HEK293 (cell line): ENCODE data around the gene SLC9C1.

Experiments used
- CTCF ChIA-PET: fragments of 350-600 bp; formaldehyde crosslinking; extraction: SDS; loops from one replicate; lab custom pipeline; 2021; ENCODE audit warnings: antibody characterized with exemption; lab: Yijun Ruan, JAX
- POLR2A ChIA-PET: fragments of 300-600 bp; formaldehyde crosslinking; extraction: SDS; loops from one replicate; lab custom pipeline; 2020; ENCODE audit warnings: antibody characterized with exemption, inconsistent platforms; lab: Yijun Ruan, JAX
- H3K27ac ChIP-seq: fragments of 200-500 bp; sonication (Bioruptor generic); 2 replicates; pipeline ENCODE4 v1.5.1; 2014; ENCODE audit warnings: low read depth, low read length, control low read depth, inconsistent platforms; ENCODE audit errors: extremely low read depth
- H3K36me3 ChIP-seq, 2 experiments: fragments of 200-500 bp in 1 of 2; sonication (Bioruptor generic) in 1 of 2; 1 replicate in 1 of 2; 2 replicates in 1 of 2; pipeline ENCODE4 v1.5.1; 2014 to 2017; ENCODE audit warnings: inconsistent platforms in 2 of 2, low read length in 2 of 2; ENCODE audit not compliant: control insufficient read depth in 2 of 2, insufficient read depth in 1 of 2
- H3K4me1 ChIP-seq: fragments of 200-500 bp; sonication (Bioruptor generic); 2 replicates; pipeline ENCODE4 v1.5.1; 2014; ENCODE audit warnings: mild to moderate bottlenecking, low read length, inconsistent platforms; ENCODE audit not compliant: control insufficient read depth, insufficient read depth
- H3K4me3 ChIP-seq: 2 replicates; pipeline ENCODE4 v1.5.1; 2011; ENCODE audit warnings: low read depth, mild to moderate bottlenecking, control low read depth, low read length, moderate library complexity
- H3K9me3 ChIP-seq: fragments of 200-500 bp; sonication (Bioruptor generic); 2 replicates; pipeline ENCODE4 v1.5.1; 2014; ENCODE audit warnings: low read depth, low read length, inconsistent platforms; ENCODE audit not compliant: control insufficient read depth, insufficient read depth
- HOXA7 ChIP-seq: sonication (generic); formaldehyde crosslinking; IDR thresholded peaks from 2 replicates; pipeline ENCODE4 v1.8.1; 2022; ENCODE audit warnings: missing genetic modification reagents, borderline replicate concordance
- KLF16 ChIP-seq: fragments of 450-650 bp; formaldehyde crosslinking; IDR thresholded peaks from 2 replicates; pipeline ENCODE4 v1.5.1; 2017; ENCODE audit warnings: missing biosample characterization, missing genetic modification characterization
- SP2 ChIP-seq: fragments of 450-650 bp; formaldehyde crosslinking; IDR thresholded peaks from 2 replicates; pipeline ENCODE4 v1.5.1; 2016; ENCODE audit warnings: missing biosample characterization, missing genetic modification characterization
- YY2 ChIP-seq: fragments of 450-650 bp; formaldehyde crosslinking; IDR thresholded peaks from 2 replicates; pipeline ENCODE4 v1.5.1; 2016; ENCODE audit warnings: missing biosample characterization, missing genetic modification characterization
- ZNF221 ChIP-seq: fragments of 450-650 bp; formaldehyde crosslinking; IDR thresholded peaks from 2 replicates; pipeline ENCODE4 v1.5.1; 2017; ENCODE audit warnings: missing biosample characterization, missing genetic modification characterization, borderline replicate concordance
- ZNF274 ChIP-seq, 2 experiments: fragments of 200-500 bp in 1 of 2; fragments of 450-650 bp in 1 of 2; sonication (Bioruptor generic) in 1 of 2; formaldehyde crosslinking in 1 of 2; IDR thresholded peaks; 2 replicates each; pipeline versions ENCODE4 v1.5.1 to v1.6.1; 2014 to 2016; ENCODE audit warnings: borderline replicate concordance in 1 of 2, inconsistent platforms in 1 of 2, low read length in 1 of 2, missing biosample characterization in 1 of 2, missing genetic modification characterization in 1 of 2
- ZNF433 ChIP-seq: fragments of 450-650 bp; formaldehyde crosslinking; IDR thresholded peaks from 2 replicates; pipeline ENCODE4 v1.5.1; 2016; ENCODE audit warnings: missing biosample characterization, missing genetic modification characterization, low read depth
- ZNF529 ChIP-seq: fragments of 450-650 bp; formaldehyde crosslinking; IDR thresholded peaks from 2 replicates; pipeline ENCODE4 v1.5.1; 2017; ENCODE audit warnings: missing genetic modification characterization, missing biosample characterization; ENCODE audit not compliant: insufficient replicate concordance
- ZNF555 ChIP-seq: fragments of 450-650 bp; formaldehyde crosslinking; conservative IDR thresholded peaks from 2 replicates; pipeline ENCODE4 v1.5.1; 2017; ENCODE audit warnings: missing biosample characterization, mild to moderate bottlenecking, missing genetic modification characterization, inconsistent platforms
- ZNF561 ChIP-seq: fragments of 450-650 bp; IDR thresholded peaks from 2 replicates; pipeline ENCODE4 v1.5.1; 2018; ENCODE audit warnings: missing biosample characterization, missing genetic modification characterization, borderline replicate concordance
- ZNF776 ChIP-seq: fragments of 450-650 bp; formaldehyde crosslinking; IDR thresholded peaks from 2 replicates; pipeline ENCODE4 v1.5.0; 2017; ENCODE audit warnings: missing biosample characterization, missing genetic modification characterization, borderline replicate concordance
- ZNF792 ChIP-seq: fragments of 450-650 bp; formaldehyde crosslinking; IDR thresholded peaks from 2 replicates; pipeline ENCODE4 v1.5.1; 2016; ENCODE audit warnings: missing biosample characterization, missing genetic modification characterization
- TF ChIP-seq, protein P1 (sequence below): fragments of 450-650 bp; formaldehyde crosslinking; IDR thresholded peaks from 2 replicates; pipeline ENCODE4 v1.5.1; 2016; ENCODE audit warnings: missing biosample characterization, missing genetic modification characterization
- TF ChIP-seq, protein P2 (sequence below): fragments of 450-650 bp; formaldehyde crosslinking; IDR thresholded peaks from 2 replicates; pipeline ENCODE4 v1.5.1; 2016; ENCODE audit warnings: missing biosample characterization, missing genetic modification characterization, low read depth
- TF ChIP-seq, protein P3 (sequence below): fragments of 450-650 bp; formaldehyde crosslinking; IDR thresholded peaks from 2 replicates; pipeline ENCODE4 v1.5.1; 2016; ENCODE audit warnings: missing biosample characterization, missing genetic modification characterization
- TF ChIP-seq, protein P4 (sequence below): fragments of 450-650 bp; formaldehyde crosslinking; optimal IDR thresholded peaks from 2 replicates; pipeline ENCODE3; 2016; ENCODE audit warnings: missing biosample characterization, mild to moderate bottlenecking, missing genetic modification characterization

SLC9C1 gene

DNA sequence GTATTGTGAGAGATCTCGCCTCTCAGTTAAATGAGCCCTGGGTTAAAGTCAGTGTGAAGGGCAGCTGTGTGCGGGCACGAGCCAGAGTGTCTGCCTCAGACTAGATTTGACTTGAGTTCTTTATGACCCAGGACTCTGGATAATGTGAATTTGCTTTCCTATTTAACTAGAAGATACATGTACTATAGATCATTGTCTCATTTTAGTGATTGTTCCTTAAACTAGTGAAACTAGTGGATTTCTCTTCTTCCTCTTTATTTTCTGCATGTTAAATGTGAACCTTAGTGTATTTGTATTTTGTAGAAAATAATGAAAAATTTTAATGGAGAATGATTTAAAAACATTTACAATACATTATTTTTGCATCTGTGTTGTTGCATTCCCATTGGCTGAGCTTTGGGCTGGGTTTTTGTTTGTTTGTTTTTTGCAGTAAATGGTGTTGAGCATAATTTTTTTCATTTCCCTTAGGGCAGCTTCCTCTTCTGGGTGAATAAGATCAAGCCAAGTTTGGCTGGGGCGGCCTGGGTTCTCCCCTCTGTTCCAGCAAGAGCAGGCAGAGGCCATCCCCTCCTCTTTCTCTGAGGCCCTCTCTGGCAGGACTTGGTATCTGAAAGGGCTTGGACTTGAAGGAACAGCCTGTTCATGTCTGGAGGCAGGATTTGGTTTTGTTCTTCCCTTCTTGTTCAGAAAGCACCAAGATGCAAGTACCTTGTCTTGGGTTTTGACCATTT is 176.0 kb downstream of the SLC9C1 start:
- TF ChIP-seq ZNF274 (IDR thresholded peaks at IDR 0.05; ENCODE audit: low read length) = no peak
- TF ChIP-seq ZNF274 (tag by site-specific recombination; IDR thresholded peaks at IDR 0.05; ENCODE audit: borderline replicate concordance) = no peak
- POLR2A ChIA-PET = no interaction called here
- Histone ChIP-seq H3K9me3 (no peaks in the 10 kb centered on the region), H3K27ac (no peak overlapping the region), H3K4me3 (no peak overlapping the region), H3K4me1 (no peaks in the 10 kb centered on the region), H3K36me3 (peaks cover 0 to 56% of the 10 kb centered on the region in 2 experiments; a peak in 1 of 3 replicates)
- CTCF ChIA-PET = interaction anchor here (0.5 kb wide), 1 partner anchor 208 kb away, joined by 3 read pairs; no protein-coding TSS in a partner anchor

DNA sequence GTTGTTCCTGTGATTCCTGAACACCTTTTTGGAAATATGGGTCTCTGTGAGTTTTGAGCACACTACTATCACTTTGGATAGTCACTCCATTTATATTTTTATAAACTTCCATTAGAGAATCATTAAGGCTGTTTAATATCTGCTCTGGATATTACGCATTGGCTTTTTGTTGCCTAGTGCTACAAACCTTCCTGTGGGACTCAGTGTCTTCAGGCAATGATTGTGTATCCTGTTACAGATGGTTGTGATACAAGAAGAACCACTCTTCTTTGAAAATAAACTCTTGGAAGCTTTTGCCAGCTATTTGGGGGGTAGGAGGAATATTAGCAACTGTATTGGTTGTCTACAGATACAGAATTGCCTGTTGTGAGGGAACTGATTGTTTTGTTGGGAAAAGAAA is 176.6 kb downstream of the SLC9C1 start:
- Histone ChIP-seq H3K4me1 (no peaks in the 10 kb centered on the region), H3K27ac (no peak overlapping the region)
- POLR2A ChIA-PET = no interaction called here
- CTCF ChIA-PET = interaction anchor here (0.6 to 0.8 kb wide), 2 partner anchors 11 to 244 kb away, joined by 3 read pairs; no protein-coding TSS in a partner anchor
- TF ChIP-seq ZNF433 (tag by site-specific recombination) (no peak), HOXA7 (no peak), ZNF221 (tag by site-specific recombination) (no peak), ZNF555 (tag by site-specific recombination) (no peak), KLF16 (tag by site-specific recombination) (no peak), SP2 (tag by site-specific recombination) (no peak), ZNF776 (tag by site-specific recombination) (no peak), ZNF792 (tag by site-specific recombination) (no peak)
- TF ChIP-seq, protein P1, sequence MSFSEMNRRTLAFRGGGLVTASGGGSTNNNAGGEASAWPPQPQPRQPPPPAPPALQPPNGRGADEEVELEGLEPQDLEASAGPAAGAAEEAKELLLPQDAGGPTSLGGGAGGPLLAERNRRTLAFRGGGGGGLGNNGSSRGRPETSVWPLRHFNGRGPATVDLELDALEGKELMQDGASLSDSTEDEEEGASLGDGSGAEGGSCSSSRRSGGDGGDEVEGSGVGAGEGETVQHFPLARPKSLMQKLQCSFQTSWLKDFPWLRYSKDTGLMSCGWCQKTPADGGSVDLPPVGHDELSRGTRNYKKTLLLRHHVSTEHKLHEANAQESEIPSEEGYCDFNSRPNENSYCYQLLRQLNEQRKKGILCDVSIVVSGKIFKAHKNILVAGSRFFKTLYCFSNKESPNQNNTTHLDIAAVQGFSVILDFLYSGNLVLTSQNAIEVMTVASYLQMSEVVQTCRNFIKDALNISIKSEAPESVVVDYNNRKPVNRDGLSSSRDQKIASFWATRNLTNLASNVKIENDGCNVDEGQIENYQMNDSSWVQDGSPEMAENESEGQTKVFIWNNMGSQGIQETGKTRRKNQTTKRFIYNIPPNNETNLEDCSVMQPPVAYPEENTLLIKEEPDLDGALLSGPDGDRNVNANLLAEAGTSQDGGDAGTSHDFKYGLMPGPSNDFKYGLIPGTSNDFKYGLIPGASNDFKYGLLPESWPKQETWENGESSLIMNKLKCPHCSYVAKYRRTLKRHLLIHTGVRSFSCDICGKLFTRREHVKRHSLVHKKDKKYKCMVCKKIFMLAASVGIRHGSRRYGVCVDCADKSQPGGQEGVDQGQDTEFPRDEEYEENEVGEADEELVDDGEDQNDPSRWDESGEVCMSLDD (tag by site-specific recombination) = no peak
- TF ChIP-seq, all 188 proteins: peak for 0
- Histone ChIP-seq H3K36me3 (peaks cover 0 to 61% of the 10 kb centered on the region in 2 experiments; a peak in 1 of 3 replicates), H3K9me3 (no peaks in the 10 kb centered on the region), H3K4me3 (no peak overlapping the region)

DNA sequence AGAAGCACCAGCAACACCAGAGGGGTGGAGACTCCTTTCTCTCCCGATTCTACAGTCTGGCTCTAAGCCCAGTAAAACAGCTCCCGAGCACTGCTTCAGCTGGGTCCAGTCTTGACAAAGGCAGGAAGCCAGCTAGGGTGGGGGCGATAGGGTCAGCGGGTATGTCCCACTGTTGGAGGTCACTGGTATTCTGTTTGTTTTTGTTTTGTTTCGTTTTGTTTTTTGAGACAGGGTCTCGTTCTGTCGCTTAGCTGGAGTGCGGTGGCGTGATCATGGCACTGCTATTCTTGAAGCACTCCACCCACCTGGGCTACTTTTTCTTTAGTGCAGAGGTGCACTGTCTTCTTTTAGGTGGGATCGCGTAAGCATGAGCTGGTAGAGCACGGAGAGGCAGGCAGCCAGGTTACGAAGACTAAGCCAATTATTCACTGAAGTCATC is 177.2 kb downstream of the SLC9C1 start:
- Histone ChIP-seq H3K4me3 (no peak overlapping the region), H3K36me3 (peaks cover 0 to 66% of the 10 kb centered on the region in 2 experiments; a peak in 1 of 3 replicates), H3K9me3 (no peaks in the 10 kb centered on the region), H3K27ac (no peak overlapping the region), H3K4me1 (no peaks in the 10 kb centered on the region)
- ChIA-PET POLR2A (no interaction called here), CTCF (interaction anchor here (0.6 to 0.8 kb wide), 2 partner anchors 10 to 245 kb away, joined by 3 read pairs; no protein-coding TSS in a partner anchor)
- no peak for TF ChIP-seq ZNF561 (tag by site-specific recombination)
- TF ChIP-seq, protein P2, sequence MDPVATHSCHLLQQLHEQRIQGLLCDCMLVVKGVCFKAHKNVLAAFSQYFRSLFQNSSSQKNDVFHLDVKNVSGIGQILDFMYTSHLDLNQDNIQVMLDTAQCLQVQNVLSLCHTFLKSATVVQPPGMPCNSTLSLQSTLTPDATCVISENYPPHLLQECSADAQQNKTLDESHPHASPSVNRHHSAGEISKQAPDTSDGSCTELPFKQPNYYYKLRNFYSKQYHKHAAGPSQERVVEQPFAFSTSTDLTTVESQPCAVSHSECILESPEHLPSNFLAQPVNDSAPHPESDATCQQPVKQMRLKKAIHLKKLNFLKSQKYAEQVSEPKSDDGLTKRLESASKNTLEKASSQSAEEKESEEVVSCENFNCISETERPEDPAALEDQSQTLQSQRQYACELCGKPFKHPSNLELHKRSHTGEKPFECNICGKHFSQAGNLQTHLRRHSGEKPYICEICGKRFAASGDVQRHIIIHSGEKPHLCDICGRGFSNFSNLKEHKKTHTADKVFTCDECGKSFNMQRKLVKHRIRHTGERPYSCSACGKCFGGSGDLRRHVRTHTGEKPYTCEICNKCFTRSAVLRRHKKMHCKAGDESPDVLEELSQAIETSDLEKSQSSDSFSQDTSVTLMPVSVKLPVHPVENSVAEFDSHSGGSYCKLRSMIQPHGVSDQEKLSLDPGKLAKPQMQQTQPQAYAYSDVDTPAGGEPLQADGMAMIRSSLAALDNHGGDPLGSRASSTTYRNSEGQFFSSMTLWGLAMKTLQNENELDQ (tag by site-specific recombination) = no peak
- TF ChIP-seq ZNF529 (tag by site-specific recombination) = no peak
- TF ChIP-seq, protein P3, sequence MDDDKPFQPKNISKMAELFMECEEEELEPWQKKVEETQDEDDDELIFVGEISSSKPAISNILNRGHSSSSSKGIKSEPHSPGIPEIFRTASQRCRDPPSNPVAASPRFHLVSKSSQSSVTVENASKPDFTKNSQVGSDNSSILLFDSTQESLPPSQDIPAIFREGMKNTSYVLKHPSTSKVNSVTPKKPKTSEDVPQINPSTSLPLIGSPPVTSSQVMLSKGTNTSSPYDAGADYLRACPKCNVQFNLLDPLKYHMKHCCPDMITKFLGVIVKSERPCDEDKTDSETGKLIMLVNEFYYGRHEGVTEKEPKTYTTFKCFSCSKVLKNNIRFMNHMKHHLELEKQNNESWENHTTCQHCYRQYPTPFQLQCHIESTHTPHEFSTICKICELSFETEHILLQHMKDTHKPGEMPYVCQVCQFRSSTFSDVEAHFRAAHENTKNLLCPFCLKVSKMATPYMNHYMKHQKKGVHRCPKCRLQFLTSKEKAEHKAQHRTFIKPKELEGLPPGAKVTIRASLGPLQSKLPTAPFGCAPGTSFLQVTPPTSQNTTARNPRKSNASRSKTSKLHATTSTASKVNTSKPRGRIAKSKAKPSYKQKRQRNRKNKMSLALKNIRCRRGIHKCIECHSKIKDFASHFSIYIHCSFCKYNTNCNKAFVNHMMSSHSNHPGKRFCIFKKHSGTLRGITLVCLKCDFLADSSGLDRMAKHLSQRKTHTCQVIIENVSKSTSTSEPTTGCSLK (tag by site-specific recombination) = no peak
- TF ChIP-seq, protein P4, sequence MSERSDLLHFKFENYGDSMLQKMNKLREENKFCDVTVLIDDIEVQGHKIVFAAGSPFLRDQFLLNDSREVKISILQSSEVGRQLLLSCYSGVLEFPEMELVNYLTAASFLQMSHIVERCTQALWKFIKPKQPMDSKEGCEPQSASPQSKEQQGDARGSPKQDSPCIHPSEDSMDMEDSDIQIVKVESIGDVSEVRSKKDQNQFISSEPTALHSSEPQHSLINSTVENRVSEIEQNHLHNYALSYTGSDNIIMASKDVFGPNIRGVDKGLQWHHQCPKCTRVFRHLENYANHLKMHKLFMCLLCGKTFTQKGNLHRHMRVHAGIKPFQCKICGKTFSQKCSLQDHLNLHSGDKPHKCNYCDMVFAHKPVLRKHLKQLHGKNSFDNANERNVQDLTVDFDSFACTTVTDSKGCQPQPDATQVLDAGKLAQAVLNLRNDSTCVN (tag by site-specific recombination) = no peak
- TF ChIP-seq YY2 (tag by site-specific recombination) = no peak
